Vagina (tissue), 2 donors: ENCODE data around the gene AQP9.

Experiments
- CTCF ChIP-seq, 3 experiments: fragments of 450-650 bp in 2 of 3; fragments of 200-600 bp in 1 of 3; sonication (generic) in 1 of 3; IDR thresholded peaks; one replicate each; pipeline ENCODE4 v1.5.1; 2017 to 2019; ENCODE audit warnings: antibody characterized with exemption in 3 of 3, mild to moderate bottlenecking in 2 of 3, moderate library complexity in 2 of 3
- POLR2A ChIP-seq, 2 donors: fragments of 450-650 bp; IDR thresholded peaks; one replicate each; pipeline ENCODE4 v1.6.1; 2017; ENCODE audit warnings: antibody characterized with exemption in 2 of 2, mild to moderate bottlenecking in 2 of 2, moderate library complexity in 2 of 2
- POLR2AphosphoS5 ChIP-seq, 2 donors: sonication (generic); formaldehyde crosslinking; IDR thresholded peaks; one replicate each; pipeline ENCODE4 v1.9.0; 2017; ENCODE audit warnings: antibody characterized with exemption in 2 of 2, mild to moderate bottlenecking in 2 of 2, low read depth in 1 of 2; ENCODE audit not compliant: insufficient read depth in 1 of 2

- TF ChIP-seq CTCF (IDR thresholded peaks at IDR 0.05) (no peak), POLR2AphosphoS5 (IDR thresholded peaks at IDR 0.05; ENCODE audit: insufficient read depth in 1 of 2, low read depth in 1 of 2) (no peak), POLR2A (IDR thresholded peaks at IDR 0.05) (no peak)
These were observed 65.4 kb downstream of the AQP9 start for GRCh38 chr15:58203537-58203936.
